Heart left ventricle (tissue), 13 donors: ENCODE data around the gene TBX1.

Experiments used
- POLR2A ChIP-seq, 2 donors: fragments of 450-650 bp; IDR thresholded peaks; one replicate each; pipeline ENCODE4 v1.6.1; 2017; ENCODE audit warnings: antibody characterized with exemption in 2 of 2, mild to moderate bottlenecking in 2 of 2, moderate library complexity in 2 of 2
- TF ChIP-seq, protein P1 (sequence below), 12 donors: fragments of 200-600 bp; sonication (generic) in 4 of 12; IDR thresholded peaks; one replicate each; pipeline versions ENCODE4 v1.5.0 to v1.8.0; 2018 to 2022; ENCODE audit warnings: antibody characterized with exemption in 12 of 12, mild to moderate bottlenecking in 5 of 12
- donor health status: ischemic (EF 13 %, LVEDD 7.1; RV severe dilation, severe dysfunction).
- donor health status: DM: no; HTN: yes; CAD: no.
- donor health status: DM: no; HTN: no; CAD: no.
- donor health status: ischemic (EF 25% LVEDD 6.9; RV normal size, moderate dysfunction).
- donor health status: ischemic (EF 25% LVEDD 5.7; RV mildly dilated, moderate dysfunction).
- donor health status: ischemic (EF 35%, LVEDD 5.7; RV mildly dilated, moderate dysfunction).
- donor health status: nonischemic (EF 11% LVEDD 7.7; RV severe dilation, severe dysfunction).
- donor health status: DM: yes; HTN: yes; CAD: no.
- donor health status: PGD.
- donor health status: ischemic (EF 29% LVEDD 5.4; RV normal size, mild dysfunction).
- donor health status: nonischemic (EF 23%, LVEDD 6.1; RV moderate dilation, normal function).

GRCh38 chr22:19815093-19815822 is 54.7 kb downstream of the TBX1 start:
- TF ChIP-seq, protein P1, sequence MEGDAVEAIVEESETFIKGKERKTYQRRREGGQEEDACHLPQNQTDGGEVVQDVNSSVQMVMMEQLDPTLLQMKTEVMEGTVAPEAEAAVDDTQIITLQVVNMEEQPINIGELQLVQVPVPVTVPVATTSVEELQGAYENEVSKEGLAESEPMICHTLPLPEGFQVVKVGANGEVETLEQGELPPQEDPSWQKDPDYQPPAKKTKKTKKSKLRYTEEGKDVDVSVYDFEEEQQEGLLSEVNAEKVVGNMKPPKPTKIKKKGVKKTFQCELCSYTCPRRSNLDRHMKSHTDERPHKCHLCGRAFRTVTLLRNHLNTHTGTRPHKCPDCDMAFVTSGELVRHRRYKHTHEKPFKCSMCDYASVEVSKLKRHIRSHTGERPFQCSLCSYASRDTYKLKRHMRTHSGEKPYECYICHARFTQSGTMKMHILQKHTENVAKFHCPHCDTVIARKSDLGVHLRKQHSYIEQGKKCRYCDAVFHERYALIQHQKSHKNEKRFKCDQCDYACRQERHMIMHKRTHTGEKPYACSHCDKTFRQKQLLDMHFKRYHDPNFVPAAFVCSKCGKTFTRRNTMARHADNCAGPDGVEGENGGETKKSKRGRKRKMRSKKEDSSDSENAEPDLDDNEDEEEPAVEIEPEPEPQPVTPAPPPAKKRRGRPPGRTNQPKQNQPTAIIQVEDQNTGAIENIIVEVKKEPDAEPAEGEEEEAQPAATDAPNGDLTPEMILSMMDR (IDR thresholded peaks at IDR 0.05): no peak
- no peak for TF ChIP-seq POLR2A (IDR thresholded peaks at IDR 0.05)
